GM03348 (cell line): ENCODE data around the gene WWOX.

Source experiments
- DNase-seq: peaks from one replicate; pipeline ENCODE4 v3.0.0; 2012; ENCODE audit warnings: low spot score

The WWOX gene

DNA sequence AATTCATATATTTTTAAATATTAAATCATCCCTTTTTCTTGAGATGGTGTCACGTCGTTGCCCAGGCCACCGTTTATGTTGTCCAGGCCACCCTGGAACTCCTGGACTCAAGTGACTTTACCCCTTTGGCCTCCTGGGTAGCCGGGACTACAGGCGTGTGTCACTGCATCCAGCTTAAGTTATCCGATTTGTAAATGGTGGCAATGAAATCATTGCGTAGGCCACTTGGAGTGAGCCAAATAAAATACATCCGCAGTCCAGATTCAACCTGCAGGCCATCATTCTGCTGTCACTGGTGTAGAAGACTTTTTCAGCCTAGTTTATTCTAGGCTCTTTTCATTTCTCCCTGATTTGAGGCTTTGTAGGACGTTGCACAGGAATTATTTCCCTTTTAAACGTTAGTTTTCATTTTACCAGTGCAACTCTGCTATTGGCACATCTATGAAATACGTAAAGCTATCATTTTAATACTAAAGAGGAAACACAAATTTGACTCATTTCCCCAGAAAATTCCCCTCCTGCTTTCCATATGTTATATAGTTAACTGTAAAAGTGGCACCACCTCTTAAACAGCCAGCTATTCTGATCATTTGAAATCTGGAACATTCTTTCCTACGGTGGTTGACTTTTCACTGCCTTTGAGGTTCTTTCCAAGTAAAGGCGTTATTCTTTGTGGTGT, 1051.3 kb downstream of the WWOX start:
- DNase-seq, result no peak

DNA sequence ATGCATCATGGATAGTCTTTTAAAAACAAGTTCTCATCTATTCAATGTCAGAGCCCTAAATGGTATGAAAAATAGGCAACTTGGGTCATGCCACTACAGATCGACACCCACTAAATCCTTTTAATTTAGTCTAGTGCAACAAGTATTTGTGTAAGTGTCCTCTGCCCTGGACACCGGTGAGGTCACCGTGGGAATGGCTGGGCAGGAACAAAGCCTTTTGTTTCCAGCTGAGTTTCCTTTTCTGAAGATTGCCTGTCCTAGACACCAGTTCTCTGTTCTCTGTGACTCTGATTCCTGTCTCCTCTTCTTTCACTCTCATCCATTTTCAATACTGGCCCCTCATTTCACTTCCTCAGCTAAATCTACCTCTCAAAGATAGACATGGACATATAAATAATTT, 1054.6 kb downstream of the WWOX start:
- DNase-seq, result no peak

DNA sequence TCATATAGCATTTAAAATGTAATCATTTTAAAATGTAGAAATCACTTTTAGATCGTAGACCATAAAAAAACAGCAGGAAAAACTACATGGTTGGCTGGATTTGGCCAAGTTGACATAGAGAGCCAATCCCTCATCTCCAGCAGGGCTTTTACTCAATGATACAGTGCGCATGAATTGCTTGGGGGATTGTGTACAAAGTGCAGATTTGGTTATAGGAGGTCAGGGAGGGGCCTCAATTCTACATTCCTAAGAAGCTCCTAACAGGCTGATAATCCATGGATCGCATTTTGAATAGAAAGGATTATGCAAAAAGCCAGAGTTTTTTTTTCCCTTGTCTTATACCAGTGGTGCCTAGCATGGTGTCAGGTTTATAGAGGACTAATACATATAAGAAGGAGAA, 1056.0 kb downstream of the WWOX start:
- DNase-seq, result no peak

DNA sequence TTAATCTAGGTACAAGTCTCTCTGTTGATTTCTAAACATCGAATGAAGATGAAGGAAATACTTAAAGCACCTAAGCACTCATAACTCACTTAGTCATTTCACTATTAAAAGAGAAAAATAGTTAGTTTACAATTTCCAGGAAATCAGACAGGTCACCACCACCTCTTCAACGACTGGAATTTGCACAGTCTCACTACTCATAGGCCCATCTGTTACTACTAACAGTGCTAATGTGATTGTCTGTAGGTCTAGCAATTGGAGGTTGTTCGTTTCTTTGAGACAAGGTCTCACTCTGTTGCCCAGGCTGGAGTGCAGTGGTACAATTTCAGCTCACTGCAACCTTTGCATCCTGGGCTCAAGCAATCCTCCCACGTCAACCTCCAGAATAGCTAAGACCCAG, 1056.5 kb downstream of the WWOX start:
- no peak for DNase-seq

DNA sequence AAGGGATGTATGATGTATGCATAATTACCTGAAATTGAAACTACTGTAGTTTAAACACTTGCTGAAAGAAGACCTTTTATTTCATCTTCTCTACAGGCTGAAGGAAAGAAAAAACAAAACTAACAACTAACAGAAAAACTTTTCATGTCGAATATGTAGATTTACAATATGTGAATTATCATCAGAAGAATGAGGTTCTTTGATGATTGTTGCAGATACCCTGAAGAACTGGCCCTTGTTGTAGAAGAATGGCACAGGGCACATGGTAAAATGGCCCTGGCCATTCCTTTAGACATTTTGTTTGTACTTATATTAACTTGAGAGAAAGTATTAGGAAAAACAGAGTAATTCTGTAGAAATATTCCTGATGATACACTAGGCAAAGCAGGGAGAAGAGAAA, 1057.3 kb downstream of the WWOX start:
- no peak for DNase-seq

DNA sequence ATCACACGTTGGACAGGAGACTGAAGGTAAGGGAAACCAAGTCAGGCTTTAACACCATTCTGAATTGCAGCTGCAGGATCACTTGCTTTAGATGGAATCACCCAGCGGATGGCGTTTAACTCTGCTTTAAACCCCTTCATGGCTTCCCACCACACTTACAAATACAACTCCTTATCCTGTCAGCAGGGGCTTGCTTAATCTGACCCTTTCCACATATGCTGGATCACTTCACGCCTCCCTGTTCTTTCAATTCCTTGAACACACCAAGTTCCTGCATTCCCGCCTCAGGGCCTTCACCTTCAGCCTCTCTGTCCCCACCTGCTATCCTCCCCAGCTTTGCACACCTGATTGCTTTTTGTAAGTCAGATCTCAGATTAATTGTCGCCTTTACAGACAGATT, 1058.9 kb downstream of the WWOX start:
- DNase-seq, result no peak

DNA sequence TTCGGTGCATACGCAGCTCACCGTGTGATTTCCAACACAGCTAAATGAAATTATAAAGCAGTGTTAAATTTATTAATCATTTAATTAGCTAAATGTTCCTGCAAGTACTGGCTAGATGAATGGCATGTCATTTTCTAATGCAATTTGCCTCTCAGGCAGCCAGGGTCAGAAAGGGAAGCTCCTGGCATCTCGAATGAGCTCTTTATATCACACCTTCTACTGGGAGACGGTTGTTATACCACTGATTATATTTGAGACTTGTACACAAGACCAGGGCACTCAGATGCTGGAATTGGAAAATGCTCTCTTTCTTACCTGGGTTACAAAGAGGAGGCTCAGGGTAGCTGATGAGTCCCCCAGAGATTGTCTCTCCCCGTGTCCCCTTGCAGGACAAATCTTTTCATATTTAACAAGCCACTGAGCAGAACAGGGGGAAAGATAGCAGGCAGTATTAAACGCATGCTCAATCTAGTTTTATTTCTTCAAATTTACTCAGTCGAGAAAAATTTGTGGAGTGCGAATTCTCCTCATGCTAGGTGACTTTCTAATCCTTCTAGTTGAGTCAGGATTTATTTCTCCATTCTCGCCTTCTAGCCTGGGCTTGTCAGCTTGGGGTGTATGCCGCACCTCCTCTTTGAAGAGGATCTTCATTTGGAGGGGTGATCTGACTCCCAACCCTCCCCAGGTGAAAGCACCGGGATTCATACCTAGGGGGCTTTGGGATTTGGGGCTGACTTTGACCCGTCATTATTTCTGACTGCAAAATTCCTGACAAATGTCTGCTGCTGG, 1060.0 kb downstream of the WWOX start:
- DNase-seq, result no peak

DNA sequence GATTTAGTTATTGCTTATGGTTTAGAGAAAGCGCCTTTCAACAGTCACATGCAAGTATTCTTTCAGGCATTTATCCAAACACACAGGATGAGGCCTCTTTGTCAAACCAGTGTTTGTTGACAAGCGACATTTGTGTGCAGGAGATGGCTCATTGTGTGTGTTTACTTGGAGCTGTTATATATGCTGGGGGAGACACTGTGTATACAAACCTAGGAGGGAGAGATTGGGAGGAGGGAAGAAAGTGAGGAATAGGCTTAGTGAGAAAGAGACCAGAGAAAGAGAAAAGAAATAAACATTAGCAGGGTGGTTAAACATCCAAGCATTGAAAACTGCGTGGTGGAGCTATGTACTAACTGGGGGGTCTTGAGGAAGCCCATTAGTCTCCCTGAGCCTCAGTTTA, 1063.5 kb downstream of the WWOX start:
- no peak for DNase-seq

DNA sequence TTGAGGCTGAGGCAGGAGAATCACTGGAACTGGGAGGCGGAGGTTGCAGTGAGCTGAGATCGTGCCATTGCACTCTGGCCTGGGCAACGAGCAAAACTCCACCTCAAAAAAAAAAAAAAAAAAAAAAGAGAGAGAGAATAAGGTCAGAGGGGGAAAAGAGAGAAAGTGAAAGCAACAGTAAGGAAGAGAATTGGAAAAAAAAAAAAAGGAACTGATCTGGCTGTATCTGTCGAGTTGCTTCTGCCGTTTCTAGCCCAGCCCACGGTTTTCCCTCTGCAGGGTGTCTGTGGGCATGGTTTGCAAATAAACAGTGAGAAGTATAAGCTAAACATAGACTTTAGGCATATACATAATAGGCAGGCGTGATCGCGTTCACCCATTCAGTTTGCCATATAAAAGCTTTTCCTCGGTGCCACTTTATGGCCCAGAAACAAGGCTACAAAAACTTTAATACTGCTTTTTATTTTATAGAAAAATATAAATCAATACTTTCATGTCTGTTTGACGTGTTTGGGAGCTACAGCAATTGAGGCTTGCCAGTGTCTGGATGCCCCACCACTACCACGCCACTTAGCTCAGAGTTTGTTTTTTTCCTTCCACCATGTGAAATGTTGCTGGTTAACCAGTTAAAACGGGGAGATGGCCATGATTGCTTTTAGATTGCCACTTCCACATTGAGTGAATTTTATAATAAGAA, 1064.4 kb downstream of the WWOX start:
- no peak for DNase-seq

DNA sequence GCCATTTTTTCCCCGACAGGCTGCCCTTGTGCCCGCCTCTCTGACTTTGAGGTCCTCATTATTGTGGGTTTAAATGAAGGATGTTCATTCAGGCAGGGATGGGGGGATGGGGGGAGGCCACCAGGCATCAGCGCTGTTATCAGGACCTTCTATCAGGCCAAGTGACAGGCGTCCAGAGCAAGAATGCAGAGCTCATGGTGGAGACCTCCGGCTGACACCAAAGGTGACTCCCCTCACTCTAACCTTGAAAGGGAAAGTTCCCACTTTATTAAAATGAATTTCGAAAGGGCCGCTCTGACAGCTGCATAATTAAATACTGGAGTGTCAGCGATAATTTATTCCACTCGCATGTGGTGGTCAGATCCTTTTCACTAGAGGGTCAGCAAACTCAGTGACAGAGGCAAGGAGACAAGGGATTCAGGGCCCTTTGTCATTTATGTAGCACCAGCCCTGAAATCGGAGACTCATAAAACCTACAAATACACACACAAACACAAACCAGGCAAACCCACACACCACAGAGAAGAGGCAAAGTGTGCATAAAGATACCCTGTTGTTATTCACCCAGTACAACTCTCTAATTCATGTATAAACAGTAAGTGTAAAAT, 1065.0 kb downstream of the WWOX start:
- DNase-seq, result no peak

DNA sequence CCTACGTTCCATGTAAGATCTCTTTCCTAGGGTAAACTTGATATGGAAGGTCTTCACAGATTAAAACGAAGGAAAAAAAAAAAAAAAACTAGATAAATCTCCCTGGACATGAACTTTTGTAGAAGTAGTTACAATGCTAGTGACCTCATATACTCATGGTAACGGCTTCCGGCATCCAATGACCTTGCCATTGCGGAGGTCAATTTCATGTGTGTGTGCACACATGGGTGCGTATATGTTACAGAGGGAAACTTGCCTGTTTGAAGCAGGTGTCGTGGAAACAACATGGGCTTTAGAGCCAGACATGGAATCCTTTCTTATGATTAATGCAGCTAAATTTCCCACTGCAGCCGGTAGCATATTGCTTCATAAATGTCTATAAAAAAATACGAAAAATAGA, 1065.6 kb downstream of the WWOX start:
- DNase-seq, result no peak

DNA sequence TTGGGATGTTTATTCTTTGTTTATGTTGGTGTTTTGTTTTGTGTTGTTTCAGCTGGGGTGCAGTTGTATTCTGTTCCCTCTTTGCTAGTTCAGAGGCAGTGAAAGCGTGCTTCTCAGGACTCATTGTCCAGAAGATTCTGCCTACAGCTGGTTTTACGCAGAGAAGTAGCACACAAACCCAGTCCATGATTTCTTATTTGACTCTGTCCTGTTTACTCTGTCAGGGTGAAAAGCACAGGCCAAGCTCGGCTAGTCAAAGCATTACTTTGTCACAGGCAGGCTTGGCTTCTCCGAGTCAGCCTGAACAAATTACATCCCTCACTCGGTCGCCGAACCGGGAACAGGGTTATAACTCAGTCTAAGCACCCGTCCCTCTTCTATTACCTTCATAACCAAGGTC, 1066.1 kb downstream of the WWOX start:
- DNase-seq, result no peak

DNA sequence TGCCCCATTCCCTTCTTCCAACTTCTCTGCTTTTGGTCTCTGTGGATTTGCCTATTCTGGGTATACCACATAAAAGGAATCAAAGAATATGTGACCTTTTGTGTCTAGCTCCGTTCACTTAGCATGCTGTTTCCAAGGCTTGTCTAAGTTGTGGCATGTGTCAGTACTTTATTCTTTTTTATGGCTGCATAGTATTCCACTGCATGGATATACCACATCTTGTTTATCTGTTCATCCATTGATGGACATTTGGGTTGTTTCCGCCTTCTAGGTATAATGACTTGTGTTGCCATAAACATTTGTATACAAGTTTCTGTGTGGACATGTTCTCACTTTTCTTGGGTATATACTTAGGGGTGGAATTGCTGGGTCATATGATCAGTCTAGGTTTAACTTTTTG, 1068.4 kb downstream of the WWOX start:
- DNase-seq, result no peak

DNA sequence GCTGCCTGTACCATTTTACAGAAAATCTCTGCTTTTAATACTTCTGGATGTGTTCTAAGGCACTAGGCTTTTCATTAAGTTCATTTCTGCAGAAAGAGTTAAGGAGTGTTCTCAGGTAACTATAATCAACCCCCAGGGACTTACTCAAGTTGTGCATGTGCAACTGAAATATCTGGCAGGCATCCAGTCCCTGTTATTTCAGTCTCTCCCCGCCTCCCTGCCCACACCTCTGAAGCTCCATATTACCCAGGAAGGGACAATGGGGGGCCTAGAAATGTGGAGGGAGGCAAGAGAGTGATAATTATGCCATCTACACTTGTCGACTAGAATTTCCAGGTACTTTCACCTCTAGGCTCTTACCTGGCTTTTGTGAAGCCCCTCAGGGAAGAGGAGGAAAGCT, 1068.9 kb downstream of the WWOX start:
- DNase-seq, result no peak

DNA sequence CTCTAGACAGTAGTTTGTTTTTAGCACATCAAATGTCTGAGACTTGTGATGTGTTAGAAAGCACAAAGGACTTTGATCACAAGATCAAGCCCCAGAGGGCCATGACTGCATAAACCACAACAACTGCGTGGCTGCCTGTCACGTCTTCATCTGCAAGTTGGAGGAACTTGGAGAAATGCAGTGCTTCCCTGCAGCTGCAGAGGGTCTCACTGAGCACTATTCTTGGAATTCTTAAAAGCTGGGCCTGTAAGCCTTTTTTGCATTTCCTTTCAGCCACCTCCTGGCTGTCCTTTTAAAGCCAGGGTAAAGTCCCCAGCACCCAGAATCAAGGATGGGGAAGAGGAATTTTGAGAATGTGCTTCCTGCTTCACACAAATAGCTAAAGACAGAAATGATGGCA, 1069.8 kb downstream of the WWOX start:
- no peak for DNase-seq

DNA sequence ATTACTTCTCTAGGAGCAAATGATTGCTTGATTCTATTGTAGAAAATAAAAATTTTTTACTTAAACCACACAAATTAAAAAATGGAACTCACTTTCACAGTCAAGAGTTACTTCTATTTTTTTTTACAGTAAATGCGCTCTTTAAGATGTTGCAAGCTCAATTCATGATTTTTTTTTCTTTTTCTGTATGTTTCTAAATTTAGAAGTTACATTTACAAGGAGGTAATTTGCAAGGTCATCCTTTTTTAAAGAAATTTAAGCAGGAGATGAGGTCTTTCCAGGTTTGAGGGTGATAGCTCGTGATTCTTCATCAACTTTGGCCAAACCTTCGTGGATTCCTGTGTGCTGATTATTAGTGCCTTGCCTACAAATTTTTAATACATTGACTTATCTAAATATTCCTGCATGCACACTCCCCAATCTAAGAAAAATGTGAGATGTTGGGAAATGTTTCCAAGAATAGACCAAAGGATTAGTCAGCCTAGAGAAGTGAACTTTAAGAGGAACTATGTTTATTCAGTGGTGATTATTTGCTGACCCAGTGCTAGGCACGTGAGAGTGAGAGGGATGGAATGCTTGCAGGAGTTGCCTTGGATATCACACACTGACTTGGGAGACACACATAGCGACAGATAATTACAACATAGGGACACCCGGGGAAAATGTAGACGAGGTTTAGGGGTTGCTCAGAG, 1071.2 kb downstream of the WWOX start:
- DNase-seq, result no peak

DNA sequence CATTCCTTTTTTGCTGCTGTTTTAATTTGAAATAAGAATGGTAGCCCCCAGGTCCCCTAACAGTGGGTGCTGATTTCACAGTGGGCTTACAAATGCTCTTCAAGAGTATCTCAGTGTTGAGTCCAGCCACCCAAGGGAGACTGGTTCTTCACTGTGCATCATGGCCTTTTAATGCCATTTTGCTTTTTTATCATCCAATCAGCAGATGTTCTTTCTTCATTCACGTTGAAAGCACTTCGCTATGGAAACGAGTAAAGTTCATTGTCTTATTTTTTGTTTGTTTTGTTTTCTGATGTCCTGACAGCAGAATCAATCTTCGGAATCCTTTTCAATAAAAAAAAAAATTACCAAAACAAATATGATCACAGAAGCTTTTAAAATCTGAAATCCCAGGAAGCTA, 1072.0 kb downstream of the WWOX start:
- no peak for DNase-seq

DNA sequence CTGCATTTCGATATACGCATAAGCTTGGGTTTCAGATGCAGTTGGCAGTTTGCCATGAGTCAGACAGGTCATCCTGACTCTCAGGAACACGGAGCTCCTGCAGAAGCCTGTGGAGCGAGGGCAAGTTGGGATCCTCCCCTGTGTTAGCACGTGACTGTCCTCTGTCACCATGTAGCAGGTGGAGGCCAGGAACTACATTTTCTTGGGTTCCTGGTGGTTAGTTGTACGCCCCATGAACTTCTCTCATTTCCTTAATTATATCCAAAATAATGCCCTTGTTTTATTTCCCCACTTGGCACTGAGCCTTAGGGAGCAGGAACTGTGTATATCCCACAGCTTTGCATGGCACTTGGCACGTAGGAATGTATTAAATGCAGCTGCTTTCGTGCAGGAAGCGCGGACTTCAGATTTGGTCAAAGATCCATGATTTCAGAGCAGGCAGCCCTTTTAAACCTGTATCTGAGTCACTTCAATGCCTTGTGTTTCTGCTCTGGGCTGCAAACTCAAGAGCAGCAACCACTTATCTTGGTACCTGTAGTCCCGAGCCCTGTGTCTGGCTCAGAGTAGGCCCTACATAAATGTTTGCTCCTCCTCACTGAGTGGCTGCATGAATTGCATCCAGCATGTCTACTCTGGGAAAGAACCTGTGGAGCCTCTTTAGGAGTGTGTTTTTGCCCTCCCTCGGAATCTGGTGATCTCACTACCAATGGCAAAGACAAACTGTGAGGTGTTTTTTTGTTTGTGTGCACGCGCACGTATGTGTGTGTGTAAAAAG, 1072.7 kb downstream of the WWOX start:
- no peak for DNase-seq

DNA sequence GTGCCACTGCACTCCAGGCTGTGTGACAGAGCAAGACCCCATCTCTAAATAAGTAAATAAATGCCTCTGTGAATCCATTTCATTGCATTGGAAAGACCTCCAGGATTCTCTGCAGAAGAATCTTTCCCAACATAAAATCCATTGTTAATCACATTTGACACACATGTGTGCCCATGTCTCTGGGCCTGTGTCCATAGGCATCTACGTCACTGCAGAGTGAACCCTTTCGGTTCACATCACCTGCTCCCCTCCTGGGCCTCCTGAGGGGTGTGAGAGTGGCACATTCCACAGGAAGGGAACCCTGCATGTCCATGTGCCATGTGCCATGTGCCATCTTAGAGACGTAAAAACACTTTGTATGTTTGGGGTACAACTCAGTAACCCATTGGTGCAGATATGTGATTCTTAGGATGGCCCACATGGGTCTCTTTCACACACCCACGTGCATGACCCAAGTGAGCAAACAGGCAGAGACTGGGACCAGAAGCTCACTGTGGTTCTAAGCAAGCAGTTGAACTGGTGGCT, 1073.6 kb downstream of the WWOX start:
- DNase-seq, result no peak

DNA sequence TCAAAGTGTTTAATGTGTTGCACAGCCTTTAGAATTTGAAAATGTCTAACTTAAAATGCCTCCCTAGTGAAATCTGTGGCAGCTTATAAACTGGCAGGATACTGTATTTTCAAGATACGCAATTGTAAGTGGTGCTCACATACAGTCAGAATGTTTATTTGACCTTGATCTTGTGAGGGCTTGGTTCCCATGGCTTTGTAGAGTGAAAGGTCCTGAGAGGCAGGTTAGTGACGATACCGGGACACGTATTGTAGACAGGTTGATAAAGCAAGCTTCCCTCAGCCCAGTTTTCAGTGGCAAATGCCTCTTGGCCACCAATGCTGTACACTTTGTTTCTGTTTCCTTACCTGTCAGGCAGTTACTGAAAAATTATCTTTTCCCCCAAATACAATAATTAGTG, 1074.5 kb downstream of the WWOX start:
- no peak for DNase-seq
